Endodermal cell (in vitro differentiated cells): Measurements from ENCODE around the gene IZUMO1R. TPM values are rescaled to one million over a fixed set of nuclear protein-coding genes. Genes with fewer than 3 reads are reported as not detected.

Source experiments
- DNase-seq: peaks from one replicate; pipeline ENCODE4 v3.0.0-alpha.2; 2017
- H3K27ac ChIP-seq: 2 replicates; pipeline ENCODE4 v1.5.1; 2013; ENCODE audit warnings: mild to moderate bottlenecking, low read depth, low read length, moderate library complexity
- H3K27me3 ChIP-seq: 2 replicates; pipeline ENCODE4 v1.6.1; 2013; ENCODE audit warnings: mild to moderate bottlenecking, low read length, moderate library complexity; ENCODE audit not compliant: insufficient read depth, control insufficient read depth, poor library complexity, severe bottlenecking
- H3K36me3 ChIP-seq: 2 replicates; pipeline ENCODE4 v1.7.0; 2013; ENCODE audit warnings: mild to moderate bottlenecking, low read length, moderate library complexity; ENCODE audit not compliant: control insufficient read depth, insufficient read depth
- H3K4me1 ChIP-seq: one replicate; pipeline ENCODE4 v1.7.0; 2013; ENCODE audit warnings: low read length; ENCODE audit not compliant: control insufficient read depth, insufficient read depth
- H3K4me3 ChIP-seq: 2 replicates; pipeline ENCODE4 v1.5.1; 2013; ENCODE audit warnings: mild to moderate bottlenecking, low read length, moderate library complexity
- H3K9ac ChIP-seq: 2 replicates; pipeline ENCODE4 v1.6.1; 2013; ENCODE audit warnings: mild to moderate bottlenecking, low read length, moderate library complexity; ENCODE audit not compliant: poor library complexity, severe bottlenecking; ENCODE audit errors: extremely low read depth
- H3K9me3 ChIP-seq: 2 replicates; pipeline ENCODE4 v1.6.1; 2013; ENCODE audit warnings: mild to moderate bottlenecking, low read length, moderate library complexity; ENCODE audit not compliant: control insufficient read depth
- H3K27ac Mint-ChIP-seq: 2 replicates; pipeline ENCODE4 v1.8.0; 2020; ENCODE audit warnings: mixed read lengths
- H3K27me3 Mint-ChIP-seq: 2 replicates; pipeline ENCODE4 v1.8.0; 2021; ENCODE audit warnings: mild to moderate bottlenecking, mixed read lengths; ENCODE audit not compliant: insufficient read depth
- H3K36me3 Mint-ChIP-seq: 2 replicates; pipeline ENCODE4 v1.8.0; 2020; ENCODE audit warnings: low read depth, mixed read lengths
- H3K4me1 Mint-ChIP-seq: 2 replicates; pipeline ENCODE4 v1.8.0; 2020; ENCODE audit warnings: mixed read lengths
- H3K4me3 Mint-ChIP-seq: 2 replicates; pipeline ENCODE4 v1.8.0; 2020; ENCODE audit warnings: mild to moderate bottlenecking, moderate library complexity, mixed read lengths
- H3K9me3 Mint-ChIP-seq: 2 replicates; pipeline ENCODE4 v1.8.0; 2020; ENCODE audit warnings: mild to moderate bottlenecking, mixed read lengths
- WGBS, 2 experiments: methylation state at CpG; one replicate each; pipeline versions ENCODE4 v1.1.5 to v1.1.7; 2013; ENCODE audit warnings: missing lambda C conversion rate in 2 of 2, mixed read lengths in 1 of 2; ENCODE audit not compliant: insufficient coverage in 1 of 2, insufficient read length in 1 of 2; 5-methylcytosine and 5-hydroxymethylcytosine counted together
- total RNA-seq, 2 donors: library from RNA; stranded (reverse); fragmentation: NEBNext Ultra II Directional in 1 of 2; extraction: Animal tissue kit (Norgen Biotek cat#: 25700) in 1 of 2; gene quantifications; 2 replicates in 1 of 2; 3 replicates in 1 of 2; pipeline ENCODE4 v1.2.1, GENCODE V29; 2021
- TF ChIP-seq, protein P1 (sequence below): fragments of 200-600 bp; sonication (generic); conservative IDR thresholded peaks from 2 replicates; pipeline ENCODE4 v1.5.0; 2021; ENCODE audit warnings: antibody characterized with exemption, mild to moderate bottlenecking

The IZUMO1R gene
- total RNA-seq, 2 donors from 2014 or later, result not detected

GRCh38 chr11:94309757-94310156, 5.4 kb downstream of the IZUMO1R start:
- no peak overlapping the region for H3K9ac ChIP-seq
- Mint-ChIP-seq H3K4me1 (no peaks in the 10 kb centered on the region), H3K27ac (no peak overlapping the region), H3K4me3 (no peak overlapping the region), H3K27me3 (peaks cover 5% of the 10 kb centered on the region), H3K36me3 (no peaks in the 10 kb centered on the region), H3K9me3 (no peaks in the 10 kb centered on the region)
- H3K4me3 ChIP-seq, result no peak overlapping the region
- no peaks in the 10 kb centered on the region for H3K4me1 ChIP-seq
- no peaks in the 10 kb centered on the region for H3K27me3 ChIP-seq
- 87% methylated on average over 1 of the region's 1 CpG; no CpG with 5 or more reads in 1 of the 2 experiments for WGBS, 2 experiments
- no peak for DNase-seq
- H3K36me3 ChIP-seq, result no peaks in the 10 kb centered on the region
- no peak overlapping the region for H3K27ac ChIP-seq
- TF ChIP-seq, protein P1, sequence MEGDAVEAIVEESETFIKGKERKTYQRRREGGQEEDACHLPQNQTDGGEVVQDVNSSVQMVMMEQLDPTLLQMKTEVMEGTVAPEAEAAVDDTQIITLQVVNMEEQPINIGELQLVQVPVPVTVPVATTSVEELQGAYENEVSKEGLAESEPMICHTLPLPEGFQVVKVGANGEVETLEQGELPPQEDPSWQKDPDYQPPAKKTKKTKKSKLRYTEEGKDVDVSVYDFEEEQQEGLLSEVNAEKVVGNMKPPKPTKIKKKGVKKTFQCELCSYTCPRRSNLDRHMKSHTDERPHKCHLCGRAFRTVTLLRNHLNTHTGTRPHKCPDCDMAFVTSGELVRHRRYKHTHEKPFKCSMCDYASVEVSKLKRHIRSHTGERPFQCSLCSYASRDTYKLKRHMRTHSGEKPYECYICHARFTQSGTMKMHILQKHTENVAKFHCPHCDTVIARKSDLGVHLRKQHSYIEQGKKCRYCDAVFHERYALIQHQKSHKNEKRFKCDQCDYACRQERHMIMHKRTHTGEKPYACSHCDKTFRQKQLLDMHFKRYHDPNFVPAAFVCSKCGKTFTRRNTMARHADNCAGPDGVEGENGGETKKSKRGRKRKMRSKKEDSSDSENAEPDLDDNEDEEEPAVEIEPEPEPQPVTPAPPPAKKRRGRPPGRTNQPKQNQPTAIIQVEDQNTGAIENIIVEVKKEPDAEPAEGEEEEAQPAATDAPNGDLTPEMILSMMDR, result no peak
- H3K9me3 ChIP-seq, result peaks cover 5% of the 10 kb centered on the region

DNA sequence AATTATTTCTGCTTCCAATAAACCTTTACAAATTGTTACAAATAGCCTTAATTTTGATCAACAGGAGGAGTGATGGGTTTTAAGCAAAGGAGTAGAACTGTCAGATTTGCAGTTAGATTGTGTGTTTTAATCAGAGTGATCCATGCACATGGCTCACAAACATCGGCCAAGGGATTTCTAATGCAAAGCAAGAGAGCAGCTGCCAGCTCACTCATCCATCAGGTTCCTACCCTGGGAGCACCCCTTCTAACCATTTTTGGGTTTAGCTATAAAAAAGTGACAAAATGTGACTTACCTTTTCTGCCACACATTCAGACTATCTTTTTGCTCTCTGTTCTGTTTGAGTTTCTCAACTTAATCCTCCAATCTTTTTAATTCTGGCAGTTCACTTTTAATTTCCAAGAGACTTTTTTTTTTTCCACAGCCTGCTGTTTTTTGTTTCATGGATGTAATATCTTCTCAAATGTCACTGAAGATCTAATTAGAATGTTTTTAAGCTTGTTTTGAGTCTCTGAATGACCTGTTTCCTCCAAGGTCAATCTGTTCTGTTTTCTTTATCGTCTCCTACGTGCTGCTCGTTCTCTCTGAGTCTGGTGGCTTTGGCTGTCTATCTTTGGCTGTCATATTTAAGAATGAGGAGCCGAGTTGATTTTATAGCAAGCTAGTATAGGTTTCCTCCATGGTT, 6.0 kb downstream of the IZUMO1R start:
- no peak overlapping the region for H3K9ac ChIP-seq
- H3K27me3 Mint-ChIP-seq, result peaks cover 5% of the 10 kb centered on the region
- no peaks in the 10 kb centered on the region for H3K36me3 ChIP-seq
- TF ChIP-seq, protein P1, result no peak
- peaks cover 5% of the 10 kb centered on the region for H3K9me3 ChIP-seq
- no peaks in the 10 kb centered on the region for H3K9me3 Mint-ChIP-seq
- H3K4me3 ChIP-seq, result no peak overlapping the region
- DNase-seq, result no peak
- no peak overlapping the region for H3K27ac ChIP-seq
- WGBS, 2 experiments, result 92 to 97% methylated on average over 3 to 5 of the region's 5 CpGs
- H3K27me3 ChIP-seq, result no peaks in the 10 kb centered on the region
- H3K36me3 Mint-ChIP-seq, result no peaks in the 10 kb centered on the region
- H3K4me3 Mint-ChIP-seq, result no peak overlapping the region
- H3K4me1 ChIP-seq, result no peaks in the 10 kb centered on the region
- H3K27ac Mint-ChIP-seq, result no peak overlapping the region
- no peaks in the 10 kb centered on the region for H3K4me1 Mint-ChIP-seq

DNA sequence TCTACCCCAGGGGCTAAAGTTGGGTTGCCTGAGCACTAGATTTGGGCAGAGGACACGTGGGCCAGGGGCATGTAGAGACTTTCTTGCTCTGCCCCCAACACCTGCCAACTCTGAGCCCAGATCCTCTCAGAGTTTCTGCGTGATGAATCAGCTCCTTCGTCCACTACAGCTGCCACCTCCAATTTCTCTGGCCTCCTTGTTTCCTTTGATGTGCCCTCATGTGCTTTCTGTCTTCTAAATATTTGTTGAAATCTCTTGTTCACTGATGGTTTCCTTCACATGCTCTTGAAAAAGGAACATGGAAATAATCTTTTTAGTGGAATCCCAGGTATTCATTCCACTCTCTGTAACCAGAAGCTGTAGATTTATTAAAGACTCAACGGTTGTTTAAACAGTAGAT, 8.0 kb downstream of the IZUMO1R start:
- no peaks in the 10 kb centered on the region for H3K4me1 Mint-ChIP-seq
- H3K27me3 ChIP-seq, result no peaks in the 10 kb centered on the region
- TF ChIP-seq, protein P1, result no peak
- no peak for DNase-seq
- peaks cover 5% of the 10 kb centered on the region for H3K27me3 Mint-ChIP-seq
- H3K9ac ChIP-seq, result no peak overlapping the region
- peaks cover 5% of the 10 kb centered on the region for H3K9me3 ChIP-seq
- H3K27ac ChIP-seq, result no peak overlapping the region
- no peaks in the 10 kb centered on the region for H3K9me3 Mint-ChIP-seq
- H3K27ac Mint-ChIP-seq, result no peak overlapping the region
- H3K4me3 Mint-ChIP-seq, result no peak overlapping the region
- no peaks in the 10 kb centered on the region for H3K4me1 ChIP-seq
- 90 to 100% methylated on average over 2 to 4 of the region's 4 CpGs for WGBS, 2 experiments
- no peak overlapping the region for H3K4me3 ChIP-seq
- no peaks in the 10 kb centered on the region for H3K36me3 ChIP-seq
- no peaks in the 10 kb centered on the region for H3K36me3 Mint-ChIP-seq
